ENCODE measurements around the gene PER1. TPM values are rescaled to one million over a fixed set of nuclear protein-coding genes. Genes with fewer than 3 reads are reported as not detected.

The PER1 gene
- total and polyA plus RNA-seq, 2 of the 13 experiments (the other 11 are each of a cell fraction or from before 2014, with no cell fraction given) = 2.6 to 3.6 TPM

DNA sequence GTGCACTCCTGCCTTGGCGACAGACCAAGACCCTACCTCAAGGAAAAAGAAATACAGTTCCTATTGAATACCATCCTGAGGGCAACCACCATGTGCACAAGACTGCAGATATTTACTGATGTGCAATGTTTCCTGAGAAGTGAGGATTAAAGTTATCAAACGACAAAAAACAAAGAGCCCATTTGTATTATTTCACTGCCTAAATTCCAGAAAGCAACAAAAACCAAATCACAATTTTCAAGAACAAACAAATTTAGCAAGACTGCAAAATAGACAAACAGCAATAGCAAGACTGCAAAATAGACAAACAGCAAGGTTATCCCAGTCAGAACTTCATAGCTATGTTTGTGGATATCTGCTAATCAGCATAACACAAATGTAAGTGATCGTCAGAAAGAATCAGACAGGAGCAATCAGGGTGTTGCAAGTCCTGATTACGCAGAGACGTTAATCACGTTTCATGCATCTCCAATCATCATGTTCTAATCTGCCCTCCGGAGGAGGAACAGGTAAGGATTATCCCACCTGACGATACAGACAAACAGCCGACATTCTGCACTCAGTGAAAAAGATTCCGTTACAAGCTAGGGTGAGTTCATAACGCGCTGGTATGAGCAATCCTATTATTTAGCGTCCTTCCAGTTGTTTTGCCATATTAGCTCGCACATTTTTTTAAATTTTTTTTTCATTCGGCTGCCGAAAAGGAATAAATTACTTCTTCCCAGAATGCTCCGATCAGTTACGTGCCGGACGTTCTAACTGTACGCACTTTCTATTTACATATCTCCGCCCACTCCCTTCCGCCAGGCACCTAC lies 21.1 kb upstream of the PER1 start (continued):
- TF ChIP-seq, protein P1, sequence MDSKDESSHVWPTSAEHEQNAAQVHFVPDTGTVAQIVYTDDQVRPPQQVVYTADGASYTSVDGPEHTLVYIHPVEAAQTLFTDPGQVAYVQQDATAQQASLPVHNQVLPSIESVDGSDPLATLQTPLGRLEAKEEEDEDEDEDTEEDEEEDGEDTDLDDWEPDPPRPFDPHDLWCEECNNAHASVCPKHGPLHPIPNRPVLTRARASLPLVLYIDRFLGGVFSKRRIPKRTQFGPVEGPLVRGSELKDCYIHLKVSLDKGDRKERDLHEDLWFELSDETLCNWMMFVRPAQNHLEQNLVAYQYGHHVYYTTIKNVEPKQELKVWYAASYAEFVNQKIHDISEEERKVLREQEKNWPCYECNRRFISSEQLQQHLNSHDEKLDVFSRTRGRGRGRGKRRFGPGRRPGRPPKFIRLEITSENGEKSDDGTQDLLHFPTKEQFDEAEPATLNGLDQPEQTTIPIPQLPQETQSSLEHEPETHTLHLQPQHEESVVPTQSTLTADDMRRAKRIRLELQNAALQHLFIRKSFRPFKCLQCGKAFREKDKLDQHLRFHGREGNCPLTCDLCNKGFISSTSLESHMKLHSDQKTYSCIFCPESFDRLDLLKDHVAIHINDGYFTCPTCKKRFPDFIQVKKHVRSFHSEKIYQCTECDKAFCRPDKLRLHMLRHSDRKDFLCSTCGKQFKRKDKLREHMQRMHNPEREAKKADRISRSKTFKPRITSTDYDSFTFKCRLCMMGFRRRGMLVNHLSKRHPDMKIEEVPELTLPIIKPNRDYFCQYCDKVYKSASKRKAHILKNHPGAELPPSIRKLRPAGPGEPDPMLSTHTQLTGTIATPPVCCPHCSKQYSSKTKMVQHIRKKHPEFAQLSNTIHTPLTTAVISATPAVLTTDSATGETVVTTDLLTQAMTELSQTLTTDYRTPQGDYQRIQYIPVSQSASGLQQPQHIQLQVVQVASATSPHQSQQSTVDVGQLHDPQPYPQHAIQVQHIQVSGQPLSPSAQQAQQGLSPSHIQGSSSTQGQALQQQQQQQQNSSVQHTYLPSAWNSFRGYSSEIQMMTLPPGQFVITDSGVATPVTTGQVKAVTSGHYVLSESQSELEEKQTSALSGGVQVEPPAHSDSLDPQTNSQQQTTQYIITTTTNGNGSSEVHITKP (CRISPR knock-in tag; IDR thresholded peaks at IDR 0.05; ENCODE audit: low read depth) = peak; percentile 82
- TF ChIP-seq, protein P2, sequence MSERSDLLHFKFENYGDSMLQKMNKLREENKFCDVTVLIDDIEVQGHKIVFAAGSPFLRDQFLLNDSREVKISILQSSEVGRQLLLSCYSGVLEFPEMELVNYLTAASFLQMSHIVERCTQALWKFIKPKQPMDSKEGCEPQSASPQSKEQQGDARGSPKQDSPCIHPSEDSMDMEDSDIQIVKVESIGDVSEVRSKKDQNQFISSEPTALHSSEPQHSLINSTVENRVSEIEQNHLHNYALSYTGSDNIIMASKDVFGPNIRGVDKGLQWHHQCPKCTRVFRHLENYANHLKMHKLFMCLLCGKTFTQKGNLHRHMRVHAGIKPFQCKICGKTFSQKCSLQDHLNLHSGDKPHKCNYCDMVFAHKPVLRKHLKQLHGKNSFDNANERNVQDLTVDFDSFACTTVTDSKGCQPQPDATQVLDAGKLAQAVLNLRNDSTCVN (CRISPR knock-in tag; IDR thresholded peaks at IDR 0.05; ENCODE audit: borderline replicate concordance) = peak; percentile 62; the same call in 1 of the 2 replicates
- TF ChIP-seq, protein P3, sequence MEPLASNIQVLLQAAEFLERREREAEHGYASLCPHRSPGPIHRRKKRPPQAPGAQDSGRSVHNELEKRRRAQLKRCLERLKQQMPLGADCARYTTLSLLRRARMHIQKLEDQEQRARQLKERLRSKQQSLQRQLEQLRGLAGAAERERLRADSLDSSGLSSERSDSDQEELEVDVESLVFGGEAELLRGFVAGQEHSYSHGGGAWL (CRISPR knock-in tag; IDR thresholded peaks at IDR 0.05) = peak; percentile 67; the same call in 1 of the 2 replicates
- TF ChIP-seq ZFAT (CRISPR knock-in tag; conservative IDR thresholded peaks at IDR 0.05) (0 out of 2 replicates have a peak, but pooled peaks have one; percentile 81), TRIM24 (CRISPR knock-in tag; IDR thresholded peaks at IDR 0.05) (0 out of 2 replicates have a peak, but pooled peaks have one; percentile 44), KMT2A (CRISPR knock-in tag; IDR thresholded peaks at IDR 0.05) (peak; percentile 83), ZNF567 (CRISPR knock-in tag; IDR thresholded peaks at IDR 0.05; ENCODE audit: borderline replicate concordance) (no peak), BRF2 (CRISPR knock-in tag; IDR thresholded peaks at IDR 0.05) (peak; percentile 82), AKAP8 (CRISPR knock-in tag; IDR thresholded peaks at IDR 0.05) (no peak), U2AF2 (IDR thresholded peaks at IDR 0.05; ENCODE audit: low read depth, low read length) (no peak), ZNF572 (CRISPR knock-in tag; IDR thresholded peaks at IDR 0.05) (no peak), HES4 (CRISPR knock-in tag; IDR thresholded peaks at IDR 0.05; ENCODE audit: borderline replicate concordance) (no peak)
- TF ChIP-seq, protein P4, sequence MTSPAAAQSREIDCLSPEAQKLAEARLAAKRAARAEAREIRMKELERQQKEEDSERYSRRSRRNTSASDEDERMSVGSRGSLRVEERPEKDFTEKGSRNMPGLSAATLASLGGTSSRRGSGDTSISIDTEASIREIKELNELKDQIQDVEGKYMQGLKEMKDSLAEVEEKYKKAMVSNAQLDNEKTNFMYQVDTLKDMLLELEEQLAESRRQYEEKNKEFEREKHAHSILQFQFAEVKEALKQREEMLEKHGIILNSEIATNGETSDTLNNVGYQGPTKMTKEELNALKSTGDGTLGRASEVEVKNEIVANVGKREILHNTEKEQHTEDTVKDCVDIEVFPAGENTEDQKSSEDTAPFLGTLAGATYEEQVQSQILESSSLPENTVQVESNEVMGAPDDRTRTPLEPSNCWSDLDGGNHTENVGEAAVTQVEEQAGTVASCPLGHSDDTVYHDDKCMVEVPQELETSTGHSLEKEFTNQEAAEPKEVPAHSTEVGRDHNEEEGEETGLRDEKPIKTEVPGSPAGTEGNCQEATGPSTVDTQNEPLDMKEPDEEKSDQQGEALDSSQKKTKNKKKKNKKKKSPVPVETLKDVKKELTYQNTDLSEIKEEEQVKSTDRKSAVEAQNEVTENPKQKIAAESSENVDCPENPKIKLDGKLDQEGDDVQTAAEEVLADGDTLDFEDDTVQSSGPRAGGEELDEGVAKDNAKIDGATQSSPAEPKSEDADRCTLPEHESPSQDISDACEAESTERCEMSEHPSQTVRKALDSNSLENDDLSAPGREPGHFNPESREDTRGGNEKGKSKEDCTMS (CRISPR knock-in tag; conservative IDR thresholded peaks at IDR 0.05) = peak; percentile 94; the same call in 1 of the 2 replicates
- TF ChIP-seq, protein P5, sequence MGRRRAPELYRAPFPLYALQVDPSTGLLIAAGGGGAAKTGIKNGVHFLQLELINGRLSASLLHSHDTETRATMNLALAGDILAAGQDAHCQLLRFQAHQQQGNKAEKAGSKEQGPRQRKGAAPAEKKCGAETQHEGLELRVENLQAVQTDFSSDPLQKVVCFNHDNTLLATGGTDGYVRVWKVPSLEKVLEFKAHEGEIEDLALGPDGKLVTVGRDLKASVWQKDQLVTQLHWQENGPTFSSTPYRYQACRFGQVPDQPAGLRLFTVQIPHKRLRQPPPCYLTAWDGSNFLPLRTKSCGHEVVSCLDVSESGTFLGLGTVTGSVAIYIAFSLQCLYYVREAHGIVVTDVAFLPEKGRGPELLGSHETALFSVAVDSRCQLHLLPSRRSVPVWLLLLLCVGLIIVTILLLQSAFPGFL (CRISPR knock-in tag; IDR thresholded peaks at IDR 0.05) = peak; percentile 47; the same call in 1 of the 2 replicates
- TF ChIP-seq, protein P6, sequence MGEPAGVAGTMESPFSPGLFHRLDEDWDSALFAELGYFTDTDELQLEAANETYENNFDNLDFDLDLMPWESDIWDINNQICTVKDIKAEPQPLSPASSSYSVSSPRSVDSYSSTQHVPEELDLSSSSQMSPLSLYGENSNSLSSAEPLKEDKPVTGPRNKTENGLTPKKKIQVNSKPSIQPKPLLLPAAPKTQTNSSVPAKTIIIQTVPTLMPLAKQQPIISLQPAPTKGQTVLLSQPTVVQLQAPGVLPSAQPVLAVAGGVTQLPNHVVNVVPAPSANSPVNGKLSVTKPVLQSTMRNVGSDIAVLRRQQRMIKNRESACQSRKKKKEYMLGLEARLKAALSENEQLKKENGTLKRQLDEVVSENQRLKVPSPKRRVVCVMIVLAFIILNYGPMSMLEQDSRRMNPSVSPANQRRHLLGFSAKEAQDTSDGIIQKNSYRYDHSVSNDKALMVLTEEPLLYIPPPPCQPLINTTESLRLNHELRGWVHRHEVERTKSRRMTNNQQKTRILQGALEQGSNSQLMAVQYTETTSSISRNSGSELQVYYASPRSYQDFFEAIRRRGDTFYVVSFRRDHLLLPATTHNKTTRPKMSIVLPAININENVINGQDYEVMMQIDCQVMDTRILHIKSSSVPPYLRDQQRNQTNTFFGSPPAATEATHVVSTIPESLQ (CRISPR knock-in tag; conservative IDR thresholded peaks at IDR 0.05) = peak; percentile 94; the same call in 1 of the 2 replicates

All from HepG2 (cell line).